ENCODE results near the gene HLA-A.
A peak's percentile ranks its signal among the peaks of the same experiment; 100 is the strongest.

The HLA-A gene

DNA sequence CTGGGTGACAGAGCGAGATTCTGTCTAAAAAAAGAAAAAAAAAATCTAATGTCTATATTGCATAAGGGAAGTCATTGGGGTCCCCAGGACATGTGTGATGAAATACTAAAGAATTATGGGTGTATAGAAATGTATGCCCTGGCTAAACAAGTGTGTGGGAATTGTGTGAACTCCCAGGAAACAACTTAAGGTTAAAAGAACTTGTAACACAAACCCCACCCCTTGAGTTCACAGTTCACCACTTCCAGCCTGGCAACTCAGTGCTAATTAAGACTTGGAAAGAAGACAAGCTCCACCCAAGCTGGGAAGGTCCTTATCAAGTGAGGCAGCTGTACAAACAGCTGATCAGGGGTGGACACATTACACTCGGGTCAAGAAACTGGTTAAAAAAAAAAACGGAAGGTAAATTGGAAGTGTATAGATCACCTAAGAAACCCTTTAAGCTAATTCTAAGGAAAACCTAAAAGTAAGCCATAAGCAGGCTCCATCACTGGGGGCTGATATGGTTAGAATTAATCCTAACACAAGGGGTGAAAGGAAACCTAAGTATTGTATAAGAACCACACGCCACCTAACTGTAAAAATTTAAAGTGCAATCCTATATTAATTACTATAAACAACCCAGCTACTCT, 25.2 kb downstream of the HLA-A start:
- no peak for DNase-seq (ENCODE audit: low read depth)
- H3K4me3 ChIP-seq (ENCODE audit: low read length): no peak overlapping the region
- TF ChIP-seq CTCF (conservative IDR thresholded peaks at IDR 0.05; ENCODE audit: low read length): no peak; the same call in 1 of the 2 replicates

DNA sequence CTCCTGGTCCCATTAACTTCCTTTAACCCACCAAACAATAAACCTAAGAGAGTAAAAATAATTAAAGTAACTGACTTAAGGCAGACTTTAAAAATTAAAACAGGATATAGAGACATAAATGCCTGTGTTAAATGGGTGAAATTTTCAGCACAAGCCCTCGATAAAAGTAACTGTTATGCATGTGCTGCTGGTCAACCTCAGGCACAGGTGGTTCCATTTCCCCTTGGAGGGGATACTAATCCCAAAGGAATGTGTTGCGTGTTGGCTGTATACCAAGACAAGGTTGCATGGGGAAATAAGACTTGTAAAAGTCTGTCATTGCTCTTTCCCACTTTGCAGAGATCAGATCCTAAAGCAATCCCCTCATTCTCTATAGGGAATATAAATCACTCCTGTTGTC, 25.8 kb downstream of the HLA-A start:
- peak; percentile 48 for DNase-seq (ENCODE audit: low read depth)
- TF ChIP-seq CTCF (conservative IDR thresholded peaks at IDR 0.05; ENCODE audit: low read length): no peak

GRCh38 chr6:29968905-29969304, 26.6 kb downstream of the HLA-A start:
- H3K4me3 ChIP-seq (ENCODE audit: low read length): no peak overlapping the region
- no peak for TF ChIP-seq CTCF (conservative IDR thresholded peaks at IDR 0.05; ENCODE audit: low read length)
- DNase-seq (ENCODE audit: low read depth): no peak

More for the DNA sequence above, 25.8 kb downstream of the HLA-A start:
- H3K4me3 ChIP-seq (ENCODE audit: low read length): no peak overlapping the region

DNA sequence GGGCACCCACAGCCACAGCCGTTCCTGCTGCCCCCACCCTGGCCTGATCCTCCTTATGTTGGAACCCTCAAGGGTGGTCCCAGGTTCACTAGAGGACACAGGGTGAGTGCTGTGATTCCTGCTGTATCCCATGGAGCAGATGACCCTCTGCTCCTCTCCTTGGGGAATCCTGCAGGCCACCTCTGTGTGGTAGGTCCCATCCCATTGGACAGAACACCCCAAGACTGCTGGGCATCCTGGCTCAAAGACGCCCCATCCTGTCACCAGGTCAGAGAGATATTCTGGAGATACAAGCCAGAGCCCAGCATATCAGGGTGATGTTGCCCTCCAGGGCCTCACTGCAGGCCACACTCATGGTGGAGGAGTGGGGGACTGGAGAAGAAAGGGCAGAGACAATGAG, 28.4 kb downstream of the HLA-A start:
- no peak for DNase-seq (ENCODE audit: low read depth)
- no peak for TF ChIP-seq CTCF (conservative IDR thresholded peaks at IDR 0.05; ENCODE audit: low read length)
- no peak overlapping the region for H3K4me3 ChIP-seq (ENCODE audit: low read length)

DNA sequence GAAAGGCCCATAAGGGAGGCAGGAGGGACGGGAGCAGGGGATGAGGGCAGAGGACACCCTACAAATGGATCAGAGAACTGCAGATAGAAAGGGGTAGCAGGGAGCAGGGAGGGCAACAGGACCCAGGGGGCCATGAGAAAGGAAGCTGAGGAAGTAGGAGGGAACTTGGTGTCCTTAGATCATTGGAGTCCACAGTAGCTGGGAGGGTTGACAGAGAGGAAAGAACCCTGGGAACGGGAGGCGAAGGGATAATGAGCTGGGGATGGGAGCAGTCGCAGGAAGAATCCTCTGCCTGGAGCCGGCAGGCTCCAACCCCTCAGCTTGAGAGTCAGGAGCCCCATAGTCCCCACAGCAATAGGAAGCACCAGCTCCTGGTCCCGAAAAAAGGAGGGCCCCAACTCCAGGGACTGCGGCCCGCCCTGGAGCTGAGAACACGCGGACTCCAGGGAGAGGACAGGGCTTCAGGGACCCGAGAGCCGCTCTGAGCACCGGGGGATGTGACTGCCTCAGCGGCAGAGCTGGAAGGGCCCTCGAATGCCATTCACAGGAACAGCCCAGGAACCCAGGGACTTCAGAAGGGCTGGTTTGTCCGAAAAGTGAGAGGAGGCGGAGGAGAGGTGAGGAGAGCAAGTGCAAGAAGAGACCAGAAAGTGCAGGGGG, 32.7 kb downstream of the HLA-A start:
- TF ChIP-seq CTCF (conservative IDR thresholded peaks at IDR 0.05; ENCODE audit: low read length): no peak
- 0 out of 2 replicates have a peak overlapping the region, but pooled peaks have one; percentile 7 for H3K4me3 ChIP-seq (ENCODE audit: low read length)
- DNase-seq (ENCODE audit: low read depth): no peak

DNA sequence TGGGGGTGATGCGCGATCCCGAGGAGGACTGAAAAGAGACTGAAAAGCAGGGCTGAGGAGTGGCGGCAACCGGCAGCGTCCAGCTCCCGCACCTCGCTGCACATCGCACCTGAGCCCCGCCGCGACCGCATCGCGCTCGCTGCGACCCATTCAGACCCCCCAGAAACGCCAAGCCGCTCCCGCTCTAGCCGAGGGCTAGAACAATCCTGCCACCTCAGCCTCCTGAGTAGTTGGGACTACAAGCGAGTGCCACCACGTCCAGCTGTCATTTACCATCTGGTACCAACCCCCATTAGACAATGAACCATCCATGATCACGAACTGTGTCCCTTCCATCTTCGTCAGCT, 33.2 kb downstream of the HLA-A start:
- DNase-seq (ENCODE audit: low read depth): no peak
- no peak for TF ChIP-seq CTCF (conservative IDR thresholded peaks at IDR 0.05; ENCODE audit: low read length)
- H3K4me3 ChIP-seq (ENCODE audit: low read length): no peak overlapping the region

- no peak for DNase-seq (ENCODE audit: low read depth)
- TF ChIP-seq CTCF (conservative IDR thresholded peaks at IDR 0.05; ENCODE audit: low read length): no peak
- H3K4me3 ChIP-seq (ENCODE audit: low read length): peak overlapping the region; percentile 69
Measured at GRCh38 chr6:29976253-29976587, 33.9 kb downstream of the HLA-A start.

All from AG10803 (cell line).